ENCODE data around the gene PLCL1. TPM values are rescaled to one million over a fixed set of nuclear protein-coding genes. Genes with fewer than 3 reads are reported as not detected.

PLCL1 gene
- total RNA-seq, 1 experiment from 2014 or later, result 0.07 TPM

GRCh38 chr2:198004921-198005829, 200.8 kb downstream of the PLCL1 start:
- Mint-ChIP-seq H3K27me3 (ENCODE audit: unreplicated experiment) (no peaks in the 10 kb centered on the region), H3K4me1 (ENCODE audit: low read depth, unreplicated experiment) (peaks cover 8% of the 10 kb centered on the region), H3K27ac (ENCODE audit: unreplicated experiment) (no peak overlapping the region), H3K9me3 (ENCODE audit: low read depth, unreplicated experiment) (no peaks in the 10 kb centered on the region), H3K4me3 (ENCODE audit: low read depth, unreplicated experiment) (no peak overlapping the region), H3K36me3 (ENCODE audit: insufficient read depth, unreplicated experiment) (no peaks in the 10 kb centered on the region)
- intact Hi-C loops (cut with micrococcal nuclease; ENCODE audit: unreplicated experiment), result no loop called here
- TF ChIP-seq CTCF (IDR thresholded peaks at IDR 0.05; ENCODE audit: unreplicated experiment), result no peak
- no peak for DNase-seq
- no TSS peak for BruUV-seq (replicated peaks)
- CTCF ChIA-PET, result no interaction called here

- no TSS peak for BruUV-seq (replicated peaks)
- Mint-ChIP-seq H3K27ac (ENCODE audit: unreplicated experiment) (no peak overlapping the region), H3K4me1 (ENCODE audit: low read depth, unreplicated experiment) (peaks cover 8% of the 10 kb centered on the region), H3K27me3 (ENCODE audit: unreplicated experiment) (no peaks in the 10 kb centered on the region), H3K9me3 (ENCODE audit: low read depth, unreplicated experiment) (no peaks in the 10 kb centered on the region), H3K4me3 (ENCODE audit: low read depth, unreplicated experiment) (no peak overlapping the region), H3K36me3 (ENCODE audit: insufficient read depth, unreplicated experiment) (no peaks in the 10 kb centered on the region)
- TF ChIP-seq CTCF (IDR thresholded peaks at IDR 0.05; ENCODE audit: unreplicated experiment), result no peak
- CTCF ChIA-PET, result no interaction called here
- intact Hi-C loops (cut with micrococcal nuclease; ENCODE audit: unreplicated experiment), result no loop called here
- DNase-seq, result no peak
Observed at GRCh38 chr2:198006733-198007132, 202.3 kb downstream of the PLCL1 start.

- DNase-seq, result no peak
- CTCF ChIA-PET, result no interaction called here
- intact Hi-C loops (cut with micrococcal nuclease; ENCODE audit: unreplicated experiment), result no loop called here
- no peak for TF ChIP-seq CTCF (IDR thresholded peaks at IDR 0.05; ENCODE audit: unreplicated experiment)
- no TSS peak for BruUV-seq (replicated peaks)
- Mint-ChIP-seq H3K9me3 (ENCODE audit: low read depth, unreplicated experiment) (no peaks in the 10 kb centered on the region), H3K27ac (ENCODE audit: unreplicated experiment) (no peak overlapping the region), H3K36me3 (ENCODE audit: insufficient read depth, unreplicated experiment) (no peaks in the 10 kb centered on the region), H3K4me1 (ENCODE audit: low read depth, unreplicated experiment) (peaks cover 8% of the 10 kb centered on the region), H3K4me3 (ENCODE audit: low read depth, unreplicated experiment) (no peak overlapping the region), H3K27me3 (ENCODE audit: unreplicated experiment) (no peaks in the 10 kb centered on the region)
Observed at GRCh38 chr2:198008230-198008629, 203.8 kb downstream of the PLCL1 start.

- BruUV-seq (replicated peaks), result no TSS peak
- Mint-ChIP-seq H3K4me3 (ENCODE audit: low read depth, unreplicated experiment) (no peak overlapping the region), H3K9me3 (ENCODE audit: low read depth, unreplicated experiment) (no peaks in the 10 kb centered on the region), H3K4me1 (ENCODE audit: low read depth, unreplicated experiment) (no peaks in the 10 kb centered on the region), H3K27me3 (ENCODE audit: unreplicated experiment) (no peaks in the 10 kb centered on the region), H3K27ac (ENCODE audit: unreplicated experiment) (no peak overlapping the region), H3K36me3 (ENCODE audit: insufficient read depth, unreplicated experiment) (no peaks in the 10 kb centered on the region)
- CTCF ChIA-PET, result no interaction called here
- intact Hi-C loops (cut with micrococcal nuclease; ENCODE audit: unreplicated experiment), result no loop called here
- no peak for DNase-seq
- TF ChIP-seq CTCF (IDR thresholded peaks at IDR 0.05; ENCODE audit: unreplicated experiment), result no peak
Observed at GRCh38 chr2:198012025-198012424, 207.6 kb downstream of the PLCL1 start.

Data from Calu3 (cell line).